Measurements from ENCODE around the gene NR3C1. TPM values are rescaled to one million over a fixed set of nuclear protein-coding genes. Genes with fewer than 3 reads are reported as not detected.

NR3C1 gene
- total and polyA plus RNA-seq, 2 donors (not counting 1 experiment from before 2014, with no cell fraction given), result 17.6 to 218 TPM

DNA sequence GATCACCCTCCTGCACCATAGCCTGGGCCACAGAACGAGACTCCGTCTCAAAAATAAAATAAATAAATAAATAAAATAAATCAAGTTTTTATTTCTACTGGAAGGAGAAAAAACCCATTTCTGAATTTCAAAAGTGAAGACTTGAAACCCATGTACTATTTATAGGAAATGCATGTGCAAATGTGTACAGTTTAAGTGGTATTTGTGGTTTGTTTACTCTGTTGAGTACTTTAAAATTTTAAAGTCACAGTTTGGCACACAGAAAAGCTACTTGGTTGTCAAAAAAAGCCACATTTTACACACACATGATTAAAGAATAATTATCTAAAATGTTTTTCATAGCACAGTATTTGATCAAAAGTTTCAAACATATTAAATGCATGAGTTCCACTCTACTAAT, 43.6 kb downstream of the NR3C1 start:
- no peak for ATAC-seq (ENCODE audit: low read depth)
- H3K4me1 ChIP-seq (ENCODE audit: control insufficient read depth in 2 of 2, insufficient read depth in 2 of 2, low read length in 2 of 2), result peaks cover 19 to 52% of the 10 kb centered on the region in 2 donors
- no peak overlapping the region for H3K4me3 ChIP-seq (ENCODE audit: control extremely low read depth in 1 of 5, extremely low read depth in 1 of 5, insufficient read depth in 1 of 5, low read depth in 2 of 5, low read length in 4 of 5)
- peaks cover 0 to 10% (median 4%) of the 10 kb centered on the region in 3 donors for H3K9me3 ChIP-seq (ENCODE audit: control extremely low read depth in 1 of 3, control insufficient read depth in 2 of 3, insufficient read depth in 1 of 3, low read length in 2 of 3)
- POLR2A ChIA-PET, result no interaction called here
- H3K4me3 Mint-ChIP-seq, result no peak overlapping the region
- CTCF ChIA-PET, result interaction anchor here (0.7 kb wide), 2 partner anchors 44 to 785 kb away, joined by 3 read pairs; no protein-coding TSS in a partner anchor
- H2AFZ ChIP-seq (ENCODE audit: insufficient read depth, low read depth, low read length, poor library complexity, severe bottlenecking), result no peak overlapping the region
- H3K36me3 ChIP-seq (replicated peaks in 1 of 2; ENCODE audit: control extremely low read depth in 1 of 2, control insufficient read depth in 1 of 2, extremely low read depth in 1 of 2, insufficient read depth in 2 of 2, low read length in 1 of 2), result peaks cover 0 to 2% of the 10 kb centered on the region in 2 experiments
- TF ChIP-seq EZH2 (IDR thresholded peaks at IDR 0.05; ENCODE audit: borderline replicate concordance, insufficient read depth, low read depth, low read length, poor library complexity, severe bottlenecking) (no peak), CTCF (IDR thresholded peaks at IDR 0.05) (no peak)
- H3K4me2 ChIP-seq (replicated peaks; ENCODE audit: low read depth, low read length, poor library complexity, severe bottlenecking), result peak overlapping the region; percentile 36
- peaks cover 2% of the 10 kb centered on the region for H3K9me3 Mint-ChIP-seq (ENCODE audit: insufficient read depth)
- H3K27ac ChIP-seq (ENCODE audit: low read length in 2 of 2), result peak overlapping the region in 1 of 2 donors; percentile 44
- H3K79me2 ChIP-seq (ENCODE audit: control insufficient read depth, insufficient read depth, low read length), result peaks cover 95% of the 10 kb centered on the region
- no peaks in the 10 kb centered on the region for H3K27me3 ChIP-seq (replicated peaks in 1 of 4; ENCODE audit: control extremely low read depth in 1 of 4, control insufficient read depth in 3 of 4, insufficient read depth in 4 of 4, low read length in 3 of 4)
- DNase-seq, result no peak
- peaks cover 80% of the 10 kb centered on the region for H3K4me1 Mint-ChIP-seq
- WGBS (ENCODE audit: insufficient coverage), result no CpG with 5 or more reads among the region's 2 CpGs
- H3K27me3 Mint-ChIP-seq, result no peaks in the 10 kb centered on the region
- H4K20me1 ChIP-seq (ENCODE audit: control insufficient read depth, insufficient read depth, low read length, poor library complexity, severe bottlenecking), result peaks cover 6% of the 10 kb centered on the region
- H3K27ac Mint-ChIP-seq, result no peak overlapping the region
- intact Hi-C loops (cut with micrococcal nuclease), result loop anchor here (5.0 kb wide), 1 partner anchor 37 kb away; no protein-coding TSS in a partner anchor
- H3K9ac ChIP-seq (ENCODE audit: low read length), result no peak overlapping the region

GRCh38 chr5:143356855-143357583, 46.5 kb downstream of the NR3C1 start:
- H3K27ac Mint-ChIP-seq, result no peak overlapping the region
- Histone ChIP-seq H3K4me3 (ENCODE audit: control extremely low read depth in 1 of 5, extremely low read depth in 1 of 5, insufficient read depth in 1 of 5, low read depth in 2 of 5, low read length in 4 of 5) (no peak overlapping the region), H3K79me2 (ENCODE audit: control insufficient read depth, insufficient read depth, low read length) (peaks cover 95% of the 10 kb centered on the region), H3K27me3 (replicated peaks in 1 of 4; ENCODE audit: control extremely low read depth in 1 of 4, control insufficient read depth in 3 of 4, insufficient read depth in 4 of 4, low read length in 3 of 4) (no peaks in the 10 kb centered on the region), H3K4me2 (replicated peaks; ENCODE audit: low read depth, low read length, poor library complexity, severe bottlenecking) (no peak overlapping the region), H3K4me1 (ENCODE audit: control insufficient read depth in 2 of 2, insufficient read depth in 2 of 2, low read length in 2 of 2) (peaks cover 37 to 63% of the 10 kb centered on the region in 2 donors), H2AFZ (ENCODE audit: insufficient read depth, low read depth, low read length, poor library complexity, severe bottlenecking) (no peak overlapping the region), H3K36me3 (replicated peaks in 1 of 2; ENCODE audit: control extremely low read depth in 1 of 2, control insufficient read depth in 1 of 2, extremely low read depth in 1 of 2, insufficient read depth in 2 of 2, low read length in 1 of 2) (peaks cover 0 to 2% of the 10 kb centered on the region in 2 experiments), H3K9me3 (ENCODE audit: control extremely low read depth in 1 of 3, control insufficient read depth in 2 of 3, insufficient read depth in 1 of 3, low read length in 2 of 3) (no peaks in the 10 kb centered on the region), H3K27ac (ENCODE audit: low read length in 2 of 2) (peak overlapping the region in 1 of 2 donors; percentile 11), H3K9ac (ENCODE audit: low read length) (no peak overlapping the region), H4K20me1 (ENCODE audit: control insufficient read depth, insufficient read depth, low read length, poor library complexity, severe bottlenecking) (peaks cover 16% of the 10 kb centered on the region)
- peaks cover 83% of the 10 kb centered on the region for H3K4me1 Mint-ChIP-seq
- ATAC-seq (ENCODE audit: low read depth), result no peak
- H3K4me3 Mint-ChIP-seq, result no peak overlapping the region
- WGBS (ENCODE audit: insufficient coverage), result no CpG with 5 or more reads among the region's 4 CpGs
- H3K27me3 Mint-ChIP-seq, result no peaks in the 10 kb centered on the region
- ChIA-PET POLR2A (no interaction called here), CTCF (no interaction called here)
- no peak for DNase-seq
- H3K9me3 Mint-ChIP-seq (ENCODE audit: insufficient read depth), result no peaks in the 10 kb centered on the region
- TF ChIP-seq EZH2 (IDR thresholded peaks at IDR 0.05; ENCODE audit: borderline replicate concordance, insufficient read depth, low read depth, low read length, poor library complexity, severe bottlenecking), result no peak
- no peak for TF ChIP-seq CTCF (IDR thresholded peaks at IDR 0.05)
- intact Hi-C loops (cut with micrococcal nuclease), result loop anchor here (2.0 kb wide), 1 partner anchor 14 kb away; no protein-coding TSS in a partner anchor
